Effector CD4-positive, alpha-beta T cell (primary cell): Measurements from ENCODE around the gene SP100.

Source experiments
- DNase-seq: peaks from one replicate; pipeline ENCODE4 v3.0.0-alpha.2; 2020

SP100 gene

GRCh38 chr2:230557065-230557464, 141.1 kb downstream of the SP100 start:
- no peak for DNase-seq

GRCh38 chr2:230564805-230565779, 149.1 kb downstream of the SP100 start:
- DNase-seq: no peak

GRCh38 chr2:230569298-230569697, 153.3 kb downstream of the SP100 start:
- no peak for DNase-seq

- DNase-seq: no peak
Observed at GRCh38 chr2:230570987-230571386, 155.0 kb downstream of the SP100 start.

- DNase-seq: peak; percentile 8
Observed at GRCh38 chr2:230575642-230576324, 159.8 kb downstream of the SP100 start.

- no peak for DNase-seq
Observed at GRCh38 chr2:230577114-230577513, 161.1 kb downstream of the SP100 start.

- DNase-seq: no peak
Observed at GRCh38 chr2:230578106-230578505, 162.1 kb downstream of the SP100 start.

- no peak for DNase-seq
Observed at GRCh38 chr2:230582851-230583283, 166.9 kb downstream of the SP100 start.

- DNase-seq: no peak
Observed at GRCh38 chr2:230583581-230583980, 167.6 kb downstream of the SP100 start.

GRCh38 chr2:230586328-230586982, 170.5 kb downstream of the SP100 start:
- no peak for DNase-seq

- no peak for DNase-seq
Observed at GRCh38 chr2:230589025-230589424, 173.0 kb downstream of the SP100 start.

- no peak for DNase-seq
Observed at GRCh38 chr2:230589497-230590015, 173.6 kb downstream of the SP100 start.

- DNase-seq: no peak
Observed at GRCh38 chr2:230590333-230590732, 174.3 kb downstream of the SP100 start.

GRCh38 chr2:230591850-230592249, 175.8 kb downstream of the SP100 start:
- DNase-seq: no peak

- DNase-seq: no peak
Observed at GRCh38 chr2:230592775-230593174, 176.8 kb downstream of the SP100 start.
